Motor neuron (in vitro differentiated cells): Measurements from ENCODE around the gene CA7. TPM values are rescaled to one million over a fixed set of nuclear protein-coding genes. Genes with fewer than 3 reads are reported as not detected.
"Not testable (repeated sequence)": the region's sequence is repeated elsewhere in the genome, so short reads cannot be mapped to it uniquely, and the experiment has no call there.

Source experiments
- ATAC-seq, 8 experiments: fragments of 200-7000 bp; cut with Tn5 transposase; replicated peaks in 6 of 8; 2 replicates each; pipeline ENCODE4 v1.8.0; 2021; ENCODE audit warnings: mild to moderate bottlenecking in 8 of 8, moderate library complexity in 8 of 8
- H3K27ac ChIP-seq, 2 donors: fragments of 250-450 bp; sonication (Bioruptor Pico); 2 replicates each; pipeline ENCODE4 v1.9.0; 2021; ENCODE audit warnings: antibody characterized with exemption in 2 of 2, mild to moderate bottlenecking in 2 of 2, moderate library complexity in 1 of 2
- H3K4me1 ChIP-seq, 2 donors: fragments of 250-450 bp; sonication (Bioruptor Pico); replicated peaks in 1 of 2; 2 replicates each; pipeline ENCODE4 v1.6.1; 2021; ENCODE audit warnings: antibody characterized with exemption in 2 of 2, mild to moderate bottlenecking in 2 of 2, moderate library complexity in 1 of 2
- H3K4me3 ChIP-seq, 5 donors: fragments of 250-450 bp; sonication (Bioruptor Pico); 2 replicates each; pipeline ENCODE4 v1.9.0; 2021; ENCODE audit warnings: antibody characterized with exemption in 5 of 5, mild to moderate bottlenecking in 5 of 5, moderate library complexity in 4 of 5
- WGBS, 10 experiments: fragments of 450-650 bp; shearing (Covaris generic); methylation state at CpG; one replicate each; pipeline ENCODE4 v1.0.0; 2022; 5-methylcytosine and 5-hydroxymethylcytosine counted together
- in situ Hi-C, 9 experiments: fragments of 400-800 bp; cut with MboI; loops; one replicate each; pipeline ENCODE4 v1.15.0; 2021; ENCODE audit warnings: low sequenced_read_pairs in 9 of 9, low pct_unique_long_range_greater_than_20kb in 2 of 9; ENCODE audit not compliant: unreplicated experiment in 9 of 9
- total RNA-seq, 8 experiments: library from RNA; unstranded; fragments of 300-600 nt; gene quantifications; 2 replicates each; pipeline versions ENCODE4 v1.2.3 to v1.2.4, GENCODE V29; 2022

The CA7 gene
- total RNA-seq, 8 experiments from 2014 or later, result 0.20 to 2.6 (median 0.42) TPM; not detected in 4

DNA sequence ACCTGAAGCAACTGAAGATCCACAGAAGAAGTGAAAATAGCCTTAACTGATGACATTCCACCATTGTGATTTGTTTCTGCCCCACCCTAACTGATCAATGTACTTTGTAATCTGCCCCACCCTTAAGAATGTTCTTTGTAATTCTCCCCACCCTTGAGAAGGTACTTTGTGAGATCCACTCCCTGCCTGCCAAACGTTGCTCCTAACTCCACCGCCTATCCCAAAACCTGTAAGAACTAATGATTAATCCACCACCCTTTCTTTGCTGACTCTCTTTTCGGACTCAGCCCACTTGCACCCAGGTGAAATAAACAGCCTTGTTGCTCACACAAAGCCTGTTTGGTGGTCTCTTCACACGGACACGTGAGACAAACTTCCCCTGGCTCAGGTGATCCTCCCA lies 52.5 kb downstream of the CA7 start:
- H3K27ac ChIP-seq, in situ Hi-C loops, ATAC-seq, H3K4me3 ChIP-seq: not testable (repeated sequence)
- 45 to 100% (median 72%) methylated on average over 1 to 4 of the region's 5 CpGs; no CpG with 5 or more reads in 2 of the 10 experiments for WGBS, 10 experiments
- H3K4me1 ChIP-seq, result peaks cover 22 to 27% of the 10 kb centered on the region in 2 donors

DNA sequence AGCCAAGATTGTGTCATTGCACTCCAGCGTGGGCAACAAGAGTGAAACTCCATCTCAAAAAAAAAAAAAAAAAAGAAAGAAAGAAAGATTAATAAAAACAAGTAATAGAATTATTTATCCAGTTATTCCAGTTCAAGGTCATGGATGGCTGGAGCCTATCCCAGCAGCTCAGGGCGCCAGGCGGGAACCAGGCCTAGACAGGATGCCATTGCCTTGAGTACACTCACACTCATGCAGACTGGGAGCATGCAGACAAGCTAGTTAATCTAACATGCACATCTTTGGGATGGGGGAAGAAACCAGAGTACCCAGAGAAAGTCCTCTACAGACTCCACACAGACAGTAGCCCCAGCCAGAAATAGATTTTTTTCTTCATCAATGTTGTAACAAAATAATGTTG lies 54.0 kb downstream of the CA7 start:
- in situ Hi-C loops, result no loop called here
- ATAC-seq, result no peak
- peaks cover 22 to 27% of the 10 kb centered on the region in 2 donors for H3K4me1 ChIP-seq
- H3K27ac ChIP-seq, result no peak overlapping the region
- H3K4me3 ChIP-seq, result no peak overlapping the region
- WGBS, 10 experiments, result 83 to 100% (median 88%) methylated on average over 1 to 2 of the region's 3 CpGs; no CpG with 5 or more reads in 5 of the 10 experiments

- Histone ChIP-seq H3K27ac (peak overlapping the region in 1 of 2 donors; percentile 86), H3K4me1 (peaks cover 22 to 27% of the 10 kb centered on the region in 2 donors), H3K4me3 (no peak overlapping the region)
- in situ Hi-C loops, result no loop called here
- WGBS, 10 experiments, result 20 to 100% (median 85%) methylated on average over 1 to 2 of the region's 2 CpGs; no CpG with 5 or more reads in 2 of the 10 experiments
- no peak for ATAC-seq
Measured at GRCh38 chr16:66898933-66899309, 54.7 kb downstream of the CA7 start.

DNA sequence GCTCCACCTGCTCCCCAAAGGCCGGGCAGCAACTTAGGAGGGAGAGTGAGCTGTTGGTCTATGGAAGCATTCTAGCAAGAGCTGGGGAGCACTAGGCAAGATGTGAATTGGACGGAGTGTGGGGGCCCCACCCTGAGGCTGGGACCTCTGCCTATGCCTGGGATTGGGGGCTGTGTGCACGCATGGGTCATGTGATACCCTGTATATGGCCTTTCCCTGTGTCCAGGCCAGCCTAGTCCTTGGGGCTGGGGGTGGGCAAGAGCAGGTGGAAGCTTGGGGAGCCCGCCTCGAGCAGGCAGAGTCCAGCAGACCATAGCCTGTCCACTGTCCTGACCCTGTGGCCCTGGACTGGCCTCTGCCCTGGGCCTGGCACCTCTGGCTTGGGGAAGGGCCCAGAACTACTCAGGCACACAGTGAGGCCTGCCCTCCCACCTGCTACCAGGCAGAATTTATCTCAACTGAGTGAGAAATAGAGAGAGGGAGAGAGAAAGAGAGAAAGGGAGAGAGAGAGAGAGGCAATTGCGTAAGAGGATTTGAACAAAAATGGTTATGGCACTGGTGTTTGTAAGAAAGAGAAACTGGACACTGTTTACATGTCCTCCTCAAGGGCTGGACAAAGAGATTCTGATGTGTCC lies 55.2 kb downstream of the CA7 start:
- Histone ChIP-seq H3K4me1 (peaks cover 22 to 27% of the 10 kb centered on the region in 2 donors), H3K4me3 (no peak overlapping the region), H3K27ac (peak overlapping the region; percentile 72 to 86)
- ATAC-seq, result peak in 7 of 8 experiments; percentile 8 to 34 (median 20)
- in situ Hi-C loops, result no loop called here
- 40 to 100% (median 91%) methylated on average over 1 to 3 of the region's 6 CpGs; no CpG with 5 or more reads in 4 of the 10 experiments for WGBS, 10 experiments

GRCh38 chr16:66899945-66900710 lies 55.9 kb downstream of the CA7 start:
- Histone ChIP-seq H3K4me1 (peaks cover 22 to 32% of the 10 kb centered on the region in 2 donors), H3K4me3 (no peak overlapping the region), H3K27ac (peak overlapping the region; percentile 72 to 86)
- peak; percentile 18 to 89 (median 86) for ATAC-seq
- 0 to 100% (median 0%) methylated on average over 1 to 2 of the region's 9 CpGs; no CpG with 5 or more reads in 7 of the 10 experiments for WGBS, 10 experiments
- in situ Hi-C loops, result no loop called here

DNA sequence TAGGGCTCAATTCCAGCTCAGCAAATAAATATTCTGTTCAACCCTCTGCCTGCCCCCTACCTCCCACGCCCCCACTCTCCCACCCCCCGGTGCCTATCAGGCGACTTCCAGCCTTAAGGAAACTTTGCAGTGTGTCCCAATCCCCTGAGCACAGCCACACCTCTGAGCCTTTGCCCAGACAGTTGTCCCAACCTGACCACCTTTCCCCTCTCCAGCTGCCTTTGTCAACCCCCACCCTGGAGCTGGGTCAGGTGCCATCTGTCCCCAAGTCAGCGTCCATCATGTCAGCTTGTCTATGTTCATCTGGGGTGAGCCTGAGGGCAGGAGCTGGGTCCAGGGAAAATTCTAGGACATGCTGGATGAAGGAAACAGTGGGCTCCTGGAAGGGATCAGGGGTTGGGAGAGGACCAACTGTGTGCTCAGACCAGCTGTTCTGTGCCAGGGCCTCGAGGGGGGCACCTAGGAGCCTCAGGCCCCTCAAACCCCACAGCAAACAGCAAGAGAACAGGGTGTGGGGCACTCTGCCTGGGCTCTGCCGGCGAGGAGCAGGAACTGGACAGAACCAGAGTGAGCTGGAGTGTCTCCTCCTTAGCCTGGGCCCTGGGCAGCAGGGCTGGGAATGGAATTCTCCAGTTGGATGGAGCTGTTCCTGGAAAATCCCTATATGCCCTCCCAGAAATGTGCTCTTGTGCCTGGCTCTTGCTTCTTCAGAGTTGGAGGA lies 56.7 kb downstream of the CA7 start:
- Histone ChIP-seq H3K27ac (peak overlapping the region; percentile 19 to 86), H3K4me3 (no peak overlapping the region), H3K4me1 (peaks cover 23 to 37% of the 10 kb centered on the region in 2 donors)
- WGBS, 10 experiments, result 44 to 67% methylated on average over 1 to 4 of the region's 7 CpGs; no CpG with 5 or more reads in 8 of the 10 experiments
- in situ Hi-C loops, result no loop called here
- ATAC-seq, result peak; percentile 2 to 46 (median 36)

DNA sequence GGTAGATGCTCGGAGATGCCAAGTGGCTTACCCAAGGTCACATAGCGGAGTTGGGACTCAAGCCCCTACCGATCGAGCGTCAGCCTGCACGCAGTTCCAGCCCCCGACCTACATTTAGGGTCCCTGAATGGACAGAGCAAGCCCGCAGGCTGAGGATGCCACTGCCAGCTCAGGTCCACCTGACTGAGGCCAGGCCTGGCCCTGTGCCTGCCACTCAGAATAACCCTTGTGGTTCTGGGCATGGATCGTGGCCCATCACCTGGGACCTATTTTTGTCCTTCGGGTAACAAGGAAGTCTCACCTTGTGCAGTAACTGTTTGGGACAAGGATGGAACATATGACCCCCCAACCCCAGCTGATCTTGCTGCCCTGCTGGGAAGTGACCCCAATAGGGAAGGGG lies 57.4 kb downstream of the CA7 start:
- ATAC-seq, result no peak
- Histone ChIP-seq H3K4me3 (no peak overlapping the region), H3K4me1 (peaks cover 25 to 40% of the 10 kb centered on the region in 2 donors), H3K27ac (peak overlapping the region in 1 of 2 donors; percentile 86)
- in situ Hi-C loops, result no loop called here
- WGBS, 10 experiments, result 88 to 100% (median 95%) methylated on average over 3 to 9 of the region's 10 CpGs; no CpG with 5 or more reads in 7 of the 10 experiments

GRCh38 chr16:66902648-66903543 lies 58.7 kb downstream of the CA7 start:
- Histone ChIP-seq H3K4me1 (peaks cover 25 to 40% of the 10 kb centered on the region in 2 donors), H3K27ac (no peak overlapping the region), H3K4me3 (no peak overlapping the region)
- in situ Hi-C loops, result no loop called here
- 40 to 82% (median 72%) methylated on average over 1 to 6 of the region's 14 CpGs; no CpG with 5 or more reads in 4 of the 10 experiments for WGBS, 10 experiments
- ATAC-seq, result no peak

Other genes with a start within 250 kb of the CA7 start
- 10 to 100 TPM in 5 of 8 experiments, 1 to 10 TPM in 3; 5.7 to 42.6 (median 13.7) TPM for gene CMTM3, start 239.7 kb upstream of the CA7 start, total RNA-seq
- 10 to 100 TPM in 6 of 8 experiments, 1 to 10 TPM in 2; 8.3 to 45.3 (median 12.3) TPM for gene CMTM4, start 147.7 kb upstream of the CA7 start, total RNA-seq
- 100 to 1,000 TPM in 5 of 8 experiments, 10 to 100 TPM in 3; 71.9 to 174 (median 114) TPM for gene DYNC1LI2, start 92.8 kb upstream of the CA7 start, total RNA-seq
- gene TERB1, start 42.8 kb upstream of the CA7 start, total RNA-seq, result under 1 TPM in 2 of 8 experiments, not detected in 6; 0.05 to 0.09 TPM
- gene NAE1, start 13.4 kb upstream of the CA7 start, total RNA-seq, result 10 to 100 TPM; 46.1 to 82.6 (median 51.5) TPM
- 10 to 100 TPM in 2 of 8 experiments, 1 to 10 TPM in 6; 4.3 to 19.0 (median 8.5) TPM for gene PDP2, start 36.1 kb downstream of the CA7 start, total RNA-seq
- under 1 TPM in 4 of 8 experiments, not detected in 4; 0.04 to 0.24 (median 0.09) TPM for gene CDH16, start 74.5 kb downstream of the CA7 start, total RNA-seq
- gene RRAD, start 81.1 kb downstream of the CA7 start, total RNA-seq, result 10 to 100 TPM in 1 of 8 experiments, 1 to 10 TPM in 4, under 1 TPM in 3; 0.60 to 33.2 (median 2.1) TPM
- 100 to 1,000 TPM in 7 of 8 experiments, 10 to 100 TPM in 1; 95.4 to 159 (median 112) TPM for gene CIAO2B, start 90.0 kb downstream of the CA7 start, total RNA-seq
- gene CES2, start 91.1 kb downstream of the CA7 start, total RNA-seq, result 10 to 100 TPM; 16.8 to 73.9 (median 32.2) TPM
- gene CES3, start 116.9 kb downstream of the CA7 start, total RNA-seq, result 1 to 10 TPM in 2 of 8 experiments, under 1 TPM in 6; 0.09 to 1.9 (median 0.53) TPM
- gene CES4A, start 144.2 kb downstream of the CA7 start, total RNA-seq, result 10 to 100 TPM in 3 of 8 experiments, 1 to 10 TPM in 4, under 1 TPM in 1; 0.96 to 27.4 (median 7.1) TPM
- gene CBFB, start 184.7 kb downstream of the CA7 start, total RNA-seq, result 10 to 100 TPM; 20.1 to 77.7 (median 33.0) TPM